Dermis blood vessel endothelial cell (primary cell): ENCODE data around the gene MEGF11. TPM values are rescaled to one million over a fixed set of nuclear protein-coding genes. Genes with fewer than 3 reads are reported as not detected.
"Not testable (repeated sequence)": the region's sequence is repeated elsewhere in the genome, so short reads cannot be mapped to it uniquely, and the experiment has no call there.

Experiments
- DNase-seq: peaks from one replicate; pipeline ENCODE4 v3.0.0; 2010
- total RNA-seq: library from RNA; depleted of rRNA; stranded (reverse); fragments of >200 nt; gene quantifications from 2 replicates; pipeline ENCODE4 v1.2.3, GENCODE V29; 2014

MEGF11 gene
- total RNA-seq, 1 donor from 2014 or later = not detected

DNA sequence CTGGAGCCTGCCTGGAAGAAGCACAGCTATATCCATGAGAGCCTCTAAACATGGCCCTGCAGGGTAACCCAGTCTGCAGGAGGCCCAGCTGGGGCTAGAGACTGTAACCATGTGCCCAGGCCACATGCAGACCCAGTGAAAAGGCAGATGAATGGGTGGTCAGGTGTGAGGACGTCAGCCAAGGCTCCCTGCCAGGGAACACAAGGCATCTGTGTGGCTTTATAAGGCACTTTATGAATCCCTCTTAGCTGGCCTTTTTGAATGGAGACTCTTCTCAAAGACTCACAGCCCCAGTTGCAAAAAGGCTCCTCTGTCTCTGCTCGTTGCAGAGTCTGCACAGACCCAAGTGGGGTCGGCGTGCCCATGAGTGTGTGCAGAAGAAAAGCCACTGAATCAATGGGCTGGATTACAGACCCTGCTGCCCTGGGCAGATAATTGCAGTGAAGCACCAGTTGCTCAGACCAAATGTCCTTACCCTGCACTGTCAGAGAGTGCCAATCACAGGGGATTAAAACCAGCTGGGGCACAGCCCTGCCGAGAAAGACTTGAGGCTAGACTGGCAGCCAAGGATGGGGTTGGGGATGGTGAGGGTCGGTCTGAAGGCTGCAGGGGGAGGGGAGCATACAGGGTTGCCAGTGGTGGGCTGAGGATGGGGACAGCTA lies 230.1 kb downstream of the MEGF11 start:
- DNase-seq = no peak

DNA sequence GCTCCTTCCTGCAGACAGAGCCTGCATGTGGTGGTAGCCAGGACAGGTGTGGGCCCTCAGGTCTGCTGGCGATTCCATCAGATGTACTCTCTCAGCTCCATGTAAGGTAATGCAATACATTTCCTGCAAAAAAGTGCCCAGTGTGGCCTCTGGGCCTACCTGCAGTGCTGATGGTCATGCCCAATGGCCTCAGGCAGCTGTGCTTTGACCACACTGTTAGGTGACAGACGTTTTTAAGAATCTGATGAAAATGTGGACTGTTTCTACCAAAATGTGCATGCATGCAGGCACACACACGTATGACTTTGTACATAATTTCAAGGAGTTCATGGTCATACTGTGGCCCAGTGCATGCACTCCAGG lies 231.4 kb downstream of the MEGF11 start:
- no peak for DNase-seq

DNA sequence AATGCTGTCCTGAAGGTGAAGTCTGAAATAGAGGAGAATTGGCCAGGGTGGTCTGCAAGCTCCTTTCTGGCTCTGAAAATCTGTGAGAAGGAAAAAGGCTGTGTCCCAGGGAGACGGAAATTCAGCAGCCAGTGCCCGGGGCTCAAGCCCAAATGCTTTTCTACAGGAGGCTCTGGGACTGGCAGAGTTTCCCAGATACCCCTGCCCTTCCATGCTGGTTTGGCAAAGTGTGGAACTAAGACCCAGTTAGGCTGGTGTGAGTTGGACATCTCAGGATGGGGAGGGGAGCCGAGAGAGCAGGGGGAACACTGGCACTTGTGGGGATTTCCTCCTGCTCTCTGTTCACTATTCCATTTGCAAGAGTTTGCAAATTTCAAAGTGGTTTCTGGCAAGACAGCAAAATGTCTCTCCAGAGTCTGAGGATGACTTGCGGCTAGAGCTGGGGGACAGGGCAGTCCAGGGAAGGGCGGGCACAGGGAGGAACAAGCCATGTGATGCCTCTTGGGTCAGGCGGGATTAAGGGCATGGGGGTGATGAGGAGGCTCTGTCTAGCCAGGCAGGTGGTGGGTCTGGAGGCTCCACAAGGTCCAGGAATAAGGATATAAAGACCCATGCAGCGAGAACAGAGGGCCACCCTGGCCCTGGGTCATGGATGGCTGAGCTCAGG lies 231.9 kb downstream of the MEGF11 start:
- no peak for DNase-seq

DNA sequence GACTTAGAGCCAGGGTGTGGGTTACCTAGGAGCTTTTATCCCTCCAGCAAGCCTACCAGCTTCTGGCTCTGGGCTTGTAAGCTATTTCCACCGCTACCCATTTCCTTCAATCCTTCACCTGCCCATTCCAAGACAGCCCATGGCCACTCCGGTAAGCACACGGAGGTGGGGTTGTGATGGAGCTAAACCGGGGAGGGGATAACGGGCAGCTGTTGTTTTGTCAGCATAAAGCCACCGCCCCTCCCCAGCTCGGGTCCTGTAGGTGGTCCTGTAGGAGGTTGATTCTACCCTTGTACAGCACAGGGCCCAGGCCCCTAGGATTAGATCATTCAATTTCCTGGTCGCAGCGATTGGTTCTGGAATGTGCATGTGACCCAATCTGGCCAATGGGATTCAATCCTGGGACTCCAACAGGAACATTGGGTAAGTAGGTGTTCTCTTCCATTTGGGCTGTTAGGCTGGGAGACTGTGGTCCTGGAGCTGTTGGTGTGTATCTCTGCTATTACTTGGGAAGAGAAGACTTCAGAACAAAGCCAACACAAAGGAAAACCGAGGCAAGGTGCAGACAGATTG lies 233.6 kb downstream of the MEGF11 start:
- DNase-seq = no peak

DNA sequence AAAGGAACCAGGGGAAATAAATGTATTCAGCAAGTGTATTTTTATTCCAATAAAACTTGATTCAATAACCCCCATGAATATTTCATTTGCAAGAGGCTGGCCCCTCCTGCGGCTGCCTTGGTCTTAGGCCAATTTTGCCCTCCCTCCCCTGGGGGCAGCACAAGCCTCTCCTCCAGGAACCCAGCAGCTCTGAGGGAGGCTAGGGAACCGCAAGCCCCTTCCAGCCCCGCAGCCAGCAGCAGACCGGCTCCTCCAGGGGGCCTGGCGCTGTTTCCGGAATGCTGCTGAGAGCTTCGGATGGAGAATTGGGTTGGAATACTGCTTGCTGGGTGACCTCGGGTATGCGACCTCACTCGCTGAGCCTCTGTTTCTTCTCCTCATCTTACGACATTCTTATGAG lies 234.2 kb downstream of the MEGF11 start:
- no peak for DNase-seq

DNA sequence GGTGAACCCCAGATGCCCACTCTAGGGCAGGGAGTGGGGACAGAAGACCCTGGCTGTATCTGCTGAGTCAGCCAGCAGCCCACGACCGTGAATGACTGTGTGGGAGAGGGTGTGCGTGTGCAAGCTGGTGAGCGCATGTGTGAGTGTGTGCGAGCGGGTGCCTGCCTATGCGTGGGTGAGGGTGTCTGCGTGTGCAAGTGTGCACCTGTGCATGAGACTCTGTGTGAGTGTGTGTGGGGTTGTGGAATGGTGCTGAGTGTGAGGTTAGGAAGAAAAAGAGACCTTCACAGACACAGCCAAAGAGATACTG lies 235.1 kb downstream of the MEGF11 start:
- no peak for DNase-seq

DNA sequence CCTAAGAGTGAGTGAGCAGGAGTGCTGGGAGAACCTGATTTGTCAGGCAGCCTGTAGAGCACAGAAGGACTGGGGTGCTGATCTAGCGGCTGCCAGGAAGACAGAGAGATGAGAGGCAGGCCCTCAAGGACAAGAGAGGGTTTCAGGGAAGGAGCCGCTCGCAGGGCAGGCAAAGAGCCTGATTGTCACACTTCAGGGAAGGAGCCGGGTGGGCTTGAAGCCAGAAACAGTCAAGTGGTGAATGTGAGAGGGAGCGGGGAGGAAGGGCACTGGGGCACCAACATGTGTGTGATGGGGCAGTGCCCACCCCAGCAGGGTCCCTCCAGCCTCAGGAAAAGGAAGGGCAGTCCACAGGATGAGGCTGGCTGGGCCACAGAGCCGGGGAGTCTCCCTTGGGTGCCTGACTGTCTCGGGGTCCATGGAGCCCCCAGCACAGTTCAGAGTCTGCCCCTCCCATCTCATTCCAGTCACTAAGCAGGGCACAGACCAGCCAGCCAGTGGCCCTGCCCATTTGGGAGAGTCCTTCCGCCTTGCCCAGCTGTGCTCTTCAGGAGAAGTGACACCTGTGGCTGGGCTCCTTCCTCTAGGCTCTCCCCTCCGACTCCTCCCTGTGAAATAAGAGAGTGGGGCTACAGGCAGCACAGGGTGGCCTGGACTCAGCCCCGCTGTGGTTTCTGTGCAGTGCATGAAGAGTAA lies 235.6 kb downstream of the MEGF11 start:
- DNase-seq = no peak

DNA sequence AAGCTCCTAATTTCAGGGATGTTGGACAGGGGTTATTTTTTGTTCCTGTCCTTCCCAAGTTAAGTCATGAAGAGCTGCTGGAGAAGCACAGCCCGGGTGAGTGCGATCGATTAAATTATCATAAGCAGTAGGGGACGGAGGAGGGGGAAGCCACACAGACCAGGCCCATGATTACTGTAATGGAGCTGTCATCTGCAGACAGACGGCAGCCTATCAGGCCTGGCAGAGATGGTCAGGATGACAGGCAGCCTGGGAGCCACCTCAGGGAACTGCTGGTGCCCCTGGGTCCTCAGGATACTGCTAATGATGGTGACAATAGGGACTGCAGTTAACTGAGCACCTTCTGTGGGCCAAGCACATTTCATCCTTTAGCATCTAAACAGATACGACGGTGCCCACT lies 236.6 kb downstream of the MEGF11 start:
- no peak for DNase-seq

DNA sequence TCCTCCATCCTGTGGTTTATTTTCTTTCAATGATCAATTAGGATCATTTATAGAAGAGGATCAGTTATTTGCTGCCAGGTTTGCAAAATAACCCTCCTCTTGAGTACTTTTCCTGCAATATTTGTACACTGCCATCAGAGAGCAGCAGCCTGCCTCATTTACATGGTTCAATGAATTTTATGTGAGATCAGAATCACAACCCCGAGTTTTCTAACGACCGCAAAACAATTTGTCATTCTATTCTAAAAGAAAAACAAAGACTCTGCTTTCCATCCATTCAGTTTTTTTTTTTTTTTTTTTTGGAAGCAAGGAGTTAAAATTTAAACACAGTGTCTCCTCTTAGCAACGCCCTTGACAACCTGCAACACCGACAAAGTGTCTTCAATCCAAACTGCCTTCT lies 237.4 kb downstream of the MEGF11 start:
- no peak for DNase-seq

DNA sequence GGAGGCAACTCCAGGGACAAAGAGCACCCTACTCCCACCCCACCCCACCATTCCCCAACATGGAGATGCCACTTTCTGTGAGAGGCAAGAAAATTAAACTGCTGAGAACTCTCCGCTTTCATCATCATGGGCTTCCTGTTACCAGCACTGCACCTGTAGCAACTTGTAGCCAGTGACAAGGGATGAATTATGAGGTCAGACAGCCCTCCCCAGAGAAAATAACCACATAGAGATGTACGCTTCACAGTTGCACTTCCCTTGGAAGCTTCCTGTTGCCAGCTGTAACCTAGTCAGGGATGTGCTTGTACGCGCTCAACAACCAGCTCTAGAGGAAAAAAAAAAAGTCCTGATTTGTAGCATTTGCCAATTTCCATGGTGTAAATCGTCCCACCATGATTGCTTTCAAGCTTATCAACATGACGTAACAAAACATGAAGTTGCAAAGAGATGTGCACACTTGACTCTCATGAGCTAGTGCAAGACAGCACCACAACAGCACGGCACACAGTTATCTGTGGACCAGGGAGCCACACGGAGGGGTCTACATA lies 238.8 kb downstream of the MEGF11 start:
- no peak for DNase-seq

DNA sequence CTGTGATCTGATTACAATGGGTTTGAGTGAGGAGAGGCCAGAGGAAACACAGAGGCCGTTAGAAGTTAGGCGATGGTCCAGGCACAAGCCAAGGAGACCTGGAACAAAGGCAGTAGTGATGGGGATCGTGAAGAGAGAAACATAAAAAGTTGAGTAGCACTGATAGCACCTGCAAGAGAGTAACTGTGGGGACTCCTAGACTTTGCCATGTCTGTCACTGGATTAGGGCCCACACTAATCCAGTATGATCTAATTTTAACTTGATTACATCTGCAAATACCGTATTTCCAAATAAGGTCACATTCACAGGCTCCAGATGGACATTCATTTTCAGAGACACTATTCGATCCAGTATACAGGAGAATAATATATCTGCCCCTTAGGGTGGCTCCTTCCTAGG lies 239.5 kb downstream of the MEGF11 start:
- DNase-seq = no peak

DNA sequence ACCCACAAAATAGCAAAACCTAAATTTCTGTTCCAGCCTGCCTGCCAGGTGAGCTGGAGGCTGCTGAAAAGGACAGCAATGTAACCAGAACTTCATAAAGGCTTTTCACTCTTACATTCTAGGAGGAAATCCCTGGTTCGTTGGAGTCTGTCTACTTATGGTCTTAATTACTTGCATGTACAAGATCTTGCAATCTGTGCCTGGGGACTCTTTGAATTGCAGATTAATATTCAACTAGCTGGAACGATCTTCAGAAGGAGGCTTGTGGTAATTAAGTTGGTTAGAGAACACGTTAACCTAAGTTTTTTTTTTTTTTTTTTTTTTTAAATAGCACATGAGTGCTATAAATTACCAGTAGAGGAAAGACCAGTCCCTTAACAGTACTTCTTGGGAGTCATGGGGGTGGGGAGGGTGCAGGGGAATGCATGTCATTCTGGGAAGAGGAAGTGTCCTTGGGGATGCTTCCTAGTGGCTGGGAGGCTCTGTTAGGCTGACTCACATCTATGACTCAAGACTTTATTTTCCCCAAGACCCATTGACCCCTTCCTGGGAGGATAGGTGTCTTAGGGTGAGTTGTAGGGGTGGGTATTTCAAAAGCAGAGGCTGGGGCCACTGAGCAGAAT lies 244.5 kb downstream of the MEGF11 start:
- no peak for DNase-seq

DNA sequence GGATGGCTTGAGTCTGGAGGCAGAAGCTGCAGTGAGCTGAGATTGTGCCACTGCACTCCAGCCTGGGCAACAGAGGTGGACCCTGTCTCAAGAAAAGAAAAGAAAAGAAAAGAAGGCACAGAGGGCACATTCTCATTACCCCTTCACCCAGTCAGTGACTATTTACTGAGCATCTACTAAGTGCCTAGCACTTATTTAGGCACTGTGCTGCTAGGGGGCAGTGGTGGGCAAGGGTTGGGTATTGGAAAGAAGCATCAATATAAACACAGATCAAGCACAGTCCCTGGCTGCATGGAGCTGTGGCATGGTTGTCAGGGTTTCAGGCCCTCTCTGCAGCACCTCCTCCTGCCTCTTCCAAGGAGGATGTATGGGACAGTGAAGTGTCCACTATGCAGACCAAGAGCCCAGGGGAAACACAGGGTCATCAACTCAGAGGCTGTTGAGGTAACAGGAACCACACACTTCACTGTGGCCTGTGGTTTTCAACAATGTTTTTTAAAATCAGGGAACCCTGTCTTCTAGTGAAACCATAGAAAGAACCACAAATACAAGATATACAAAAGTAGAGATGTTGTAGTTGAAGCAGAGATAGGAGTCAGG lies 245.8 kb downstream of the MEGF11 start:
- no peak for DNase-seq

DNA sequence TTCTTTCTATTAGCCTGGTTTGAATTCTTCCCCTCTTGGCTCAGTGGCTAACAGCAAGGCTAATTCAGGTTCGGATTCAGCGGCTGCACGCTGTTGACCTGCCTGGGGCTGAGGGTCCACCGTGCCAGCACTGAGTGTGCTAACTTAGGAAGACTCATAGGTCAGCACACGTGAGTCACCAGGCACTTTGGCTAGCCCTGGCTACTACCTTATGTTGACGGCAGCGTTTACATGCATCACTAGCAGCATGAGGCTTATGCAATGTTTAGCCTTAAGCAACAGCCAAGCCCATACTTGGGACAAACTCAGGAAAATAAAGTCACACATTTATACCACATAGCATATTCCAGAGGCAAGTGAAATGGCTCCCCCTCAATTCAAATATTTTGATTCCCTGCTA lies 246.6 kb downstream of the MEGF11 start:
- DNase-seq = no peak

DNA sequence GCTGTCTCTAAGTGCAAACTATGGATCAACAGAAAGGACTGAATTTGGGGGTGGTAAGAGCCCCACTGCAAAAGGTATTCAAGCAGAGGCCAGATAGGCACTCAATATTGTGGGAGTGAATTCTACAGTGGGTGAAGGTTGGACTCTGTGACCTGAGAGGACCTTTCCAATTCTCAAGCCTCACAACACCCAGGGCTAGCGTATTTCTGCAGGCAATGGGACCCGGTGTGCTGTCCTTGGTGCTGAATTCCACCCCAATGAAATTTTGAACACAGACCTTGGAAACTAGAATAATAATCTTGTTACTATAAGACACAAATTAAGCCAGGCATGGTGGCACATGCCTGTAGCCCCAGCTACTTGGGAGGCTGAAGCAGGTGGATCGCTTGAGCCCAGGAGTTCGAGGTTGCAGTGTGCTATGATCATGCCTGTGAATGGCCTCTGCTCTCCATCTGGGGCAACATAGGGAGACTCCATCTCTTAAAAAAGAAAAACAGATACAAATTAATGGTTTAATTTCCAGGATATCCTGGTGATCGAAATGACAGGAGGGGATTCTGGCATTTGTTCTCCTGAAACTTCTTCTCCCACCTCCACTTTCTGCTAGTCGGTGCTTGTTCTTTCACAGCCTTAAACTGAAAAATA lies 248.8 kb downstream of the MEGF11 start:
- peak; percentile 54 for DNase-seq

DNA sequence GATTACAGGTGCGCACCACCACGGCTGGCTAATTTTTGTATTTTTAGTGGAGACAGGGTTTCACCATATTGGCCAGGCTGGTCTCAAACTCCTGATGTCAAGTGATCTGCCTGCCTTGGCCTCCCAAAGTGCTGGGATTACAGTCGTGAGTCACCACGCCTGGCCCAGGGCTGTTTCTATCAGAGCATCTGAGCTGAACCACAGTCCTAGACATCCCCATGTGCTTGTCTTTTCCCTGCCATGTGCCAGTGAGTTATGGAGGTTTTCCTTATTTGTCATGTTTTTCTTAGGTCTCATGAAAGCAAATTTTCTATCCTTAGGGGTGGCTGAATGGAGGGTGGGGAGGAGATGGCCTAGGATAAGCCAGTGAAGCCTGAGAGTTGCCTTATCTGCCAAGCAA lies 250.4 kb downstream of the MEGF11 start:
- not testable (repeated sequence) for DNase-seq

DNA sequence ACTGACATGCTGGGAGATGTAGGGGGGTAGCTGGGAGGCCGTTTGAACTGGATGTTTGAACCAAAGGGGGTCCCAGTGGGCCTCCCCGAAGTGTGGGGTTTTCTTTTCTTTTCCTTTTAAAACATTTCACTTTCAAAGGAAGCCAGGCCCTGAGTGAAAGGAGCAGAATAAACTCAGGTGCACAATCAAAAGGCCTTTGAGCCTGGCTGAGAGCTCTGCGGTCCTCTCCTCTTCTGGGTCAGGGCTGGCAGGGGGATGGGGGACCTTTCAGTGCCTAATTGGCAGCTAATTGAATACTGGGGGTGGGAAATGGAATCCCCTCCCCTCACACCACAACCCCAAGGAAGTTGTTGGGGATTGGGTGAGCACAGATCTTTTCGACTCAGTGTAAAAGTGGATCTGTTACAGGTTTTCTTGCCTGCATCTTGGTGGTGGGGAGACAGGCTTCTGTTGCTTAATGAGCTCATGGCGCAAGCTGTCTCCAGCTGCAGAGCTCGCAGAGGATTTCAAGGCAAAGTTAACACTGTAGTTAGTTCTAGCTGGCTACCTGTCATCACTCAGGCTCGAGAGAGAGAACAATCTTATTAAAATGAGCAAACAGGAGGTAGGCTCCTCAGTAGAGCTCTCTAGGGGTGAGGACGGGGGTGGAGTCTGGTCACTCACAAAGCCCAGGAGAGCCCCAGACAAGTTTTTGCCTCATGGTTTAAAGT lies 251.7 kb downstream of the MEGF11 start:
- no peak for DNase-seq

DNA sequence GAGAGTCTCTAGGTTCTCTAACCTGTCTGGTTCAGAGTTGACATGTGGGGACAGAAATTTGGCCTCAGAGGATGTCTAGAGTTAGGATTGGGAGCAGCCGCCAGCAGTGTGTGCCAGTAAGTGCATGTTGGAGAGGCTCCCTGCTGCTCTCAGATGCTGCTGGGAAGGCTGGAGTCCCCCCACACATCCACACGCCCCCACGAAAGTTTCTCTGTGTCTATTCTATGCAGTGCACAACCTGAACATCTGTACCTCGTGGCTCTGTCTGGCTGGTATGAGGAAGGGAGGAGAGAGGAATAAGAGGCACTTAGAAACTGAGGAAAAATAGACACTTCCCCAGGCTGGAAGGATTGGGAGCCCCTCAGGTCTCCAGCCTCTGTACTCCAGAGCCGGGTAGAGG lies 252.5 kb downstream of the MEGF11 start:
- DNase-seq = no peak

DNA sequence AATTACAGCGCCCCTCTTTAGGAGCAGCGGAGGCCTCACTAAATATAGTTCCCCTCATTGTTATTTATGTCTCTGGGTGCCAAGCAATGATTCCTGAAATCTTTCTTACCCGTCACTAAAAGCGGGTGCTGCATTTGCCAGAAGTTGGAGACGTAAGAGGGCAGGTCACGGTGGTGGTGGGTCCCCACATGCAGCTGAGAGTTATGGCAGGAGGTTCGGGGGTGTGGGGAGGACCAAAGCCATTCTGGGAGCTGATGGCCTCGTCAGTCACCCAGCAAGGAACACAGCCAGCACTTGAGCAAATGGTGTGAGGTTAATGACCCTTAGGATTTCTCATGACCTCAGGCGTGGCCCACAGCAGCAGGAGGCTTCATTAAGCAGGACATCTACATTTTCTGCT lies 255.1 kb downstream of the MEGF11 start:
- DNase-seq = no peak

DNA sequence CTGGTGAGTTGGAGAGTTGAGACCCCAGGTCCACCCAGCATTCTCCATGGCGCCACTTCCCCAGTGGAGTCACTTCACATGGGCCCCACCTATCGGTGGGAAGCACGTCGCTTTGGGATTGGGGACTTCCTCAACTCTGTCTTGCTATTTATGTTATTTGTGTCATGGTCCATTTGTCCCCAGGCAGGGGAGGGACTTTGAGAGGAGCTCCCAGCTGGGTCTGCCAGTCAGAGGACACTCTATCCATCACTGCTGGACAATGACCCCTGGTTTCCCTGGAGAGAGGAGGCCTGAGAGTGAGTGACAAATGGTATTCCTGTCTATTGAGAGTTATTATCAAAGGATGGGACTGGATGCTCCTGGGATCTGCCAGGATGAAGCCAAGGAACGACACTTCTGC lies 256.6 kb downstream of the MEGF11 start:
- DNase-seq = no peak

DNA sequence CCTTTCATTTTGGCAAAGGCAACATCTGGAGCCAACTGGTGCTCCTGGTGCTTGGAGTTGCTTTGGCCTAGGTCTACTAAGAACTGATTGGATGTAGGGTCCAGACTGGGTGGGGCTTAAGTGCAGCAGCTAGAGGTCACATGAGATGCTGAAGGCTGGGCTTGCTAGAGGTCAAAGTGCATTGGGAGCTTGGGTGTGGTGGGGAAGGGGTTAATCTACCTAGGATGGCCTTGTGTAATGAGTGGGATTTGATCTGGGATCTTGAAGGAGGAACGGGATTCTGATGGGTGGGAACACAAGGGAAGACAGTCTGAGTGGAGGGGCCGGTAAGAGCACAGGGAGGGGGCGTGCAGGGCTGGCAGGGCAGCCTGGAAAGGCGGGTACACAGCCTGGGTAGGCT lies 258.7 kb downstream of the MEGF11 start:
- DNase-seq = no peak

DNA sequence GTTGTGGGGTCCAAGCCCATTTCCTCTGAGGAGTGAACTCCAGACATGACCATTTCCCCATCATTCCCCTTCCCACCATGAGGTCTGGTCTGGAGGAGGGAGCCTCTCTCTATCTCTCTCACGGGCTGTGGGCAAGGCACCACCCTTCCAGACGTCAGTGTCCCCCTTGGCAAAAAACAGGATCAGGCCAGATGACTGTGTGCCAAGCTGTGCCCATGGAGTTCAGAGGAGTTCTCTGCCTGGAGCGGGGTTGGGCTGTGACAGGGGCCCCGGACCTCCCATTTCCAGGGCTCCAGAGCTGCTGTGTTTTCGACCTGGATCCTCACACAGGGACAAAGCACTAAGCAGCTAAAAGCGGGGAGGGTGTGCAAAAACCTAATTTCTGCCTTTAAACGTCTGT lies 259.8 kb downstream of the MEGF11 start:
- no peak for DNase-seq
